HEK293 (cell line): ENCODE data around the gene PRM1.

Source experiments
- HIC1 ChIP-seq: fragments of 450-650 bp; formaldehyde crosslinking; IDR thresholded peaks from 2 replicates; pipeline ENCODE4 v1.5.1; 2016; ENCODE audit warnings: missing biosample characterization, missing genetic modification characterization
- KLF17 ChIP-seq: fragments of 450-650 bp; formaldehyde crosslinking; IDR thresholded peaks from 2 replicates; pipeline ENCODE4 v1.5.1; 2016; ENCODE audit warnings: missing biosample characterization, missing genetic modification characterization
- MEIS1 ChIP-seq: sonication (generic); formaldehyde crosslinking; IDR thresholded peaks from 2 replicates; pipeline ENCODE4 v1.8.1; 2022; ENCODE audit warnings: missing genetic modification reagents, mild to moderate bottlenecking, borderline replicate concordance
- OSR2 ChIP-seq: fragments of 450-650 bp; formaldehyde crosslinking; IDR thresholded peaks from 2 replicates; pipeline ENCODE4 v1.5.1; 2016; ENCODE audit warnings: missing biosample characterization, missing genetic modification characterization
- PATZ1 ChIP-seq: fragments of 450-650 bp; formaldehyde crosslinking; IDR thresholded peaks from 2 replicates; pipeline ENCODE4 v1.5.1; 2016; ENCODE audit warnings: missing biosample characterization, missing genetic modification characterization
- PRDM10 ChIP-seq: fragments of 450-650 bp; formaldehyde crosslinking; IDR thresholded peaks from 2 replicates; pipeline ENCODE4 v1.5.1; 2016; ENCODE audit warnings: missing biosample characterization, missing genetic modification characterization
- ZBTB20 ChIP-seq: fragments of 450-650 bp; formaldehyde crosslinking; IDR thresholded peaks from 2 replicates; pipeline ENCODE4 v1.5.1; 2016; ENCODE audit warnings: missing biosample characterization, missing genetic modification characterization
- ZBTB48 ChIP-seq: fragments of 450-650 bp; formaldehyde crosslinking; IDR thresholded peaks from 2 replicates; pipeline ENCODE4 v1.5.1; 2016; ENCODE audit warnings: missing biosample characterization, missing genetic modification characterization
- ZBTB8A ChIP-seq: fragments of 450-650 bp; formaldehyde crosslinking; IDR thresholded peaks from 2 replicates; pipeline ENCODE4 v1.5.1; 2016; ENCODE audit warnings: missing biosample characterization, missing genetic modification characterization
- ZEB2 ChIP-seq: fragments of 450-650 bp; formaldehyde crosslinking; IDR thresholded peaks from 2 replicates; pipeline ENCODE4 v1.5.1; 2016; ENCODE audit warnings: missing biosample characterization, missing genetic modification characterization
- ZFHX2 ChIP-seq: fragments of 450-650 bp; formaldehyde crosslinking; conservative IDR thresholded peaks from 2 replicates; pipeline ENCODE4 v1.5.1; 2016; ENCODE audit warnings: missing biosample characterization, missing genetic modification characterization
- ZNF2 ChIP-seq: fragments of 450-650 bp; formaldehyde crosslinking; IDR thresholded peaks from 2 replicates; pipeline ENCODE4 v1.5.1; 2016; ENCODE audit warnings: missing biosample characterization, missing genetic modification characterization
- ZNF223 ChIP-seq: fragments of 450-650 bp; formaldehyde crosslinking; IDR thresholded peaks from 2 replicates; pipeline ENCODE4 v1.5.1; 2016; ENCODE audit warnings: missing biosample characterization, missing genetic modification characterization
- ZNF24 ChIP-seq: fragments of 450-650 bp; formaldehyde crosslinking; IDR thresholded peaks from 2 replicates; pipeline ENCODE4 v1.5.1; 2016; ENCODE audit warnings: missing biosample characterization, missing genetic modification characterization
- ZNF280C ChIP-seq: fragments of 450-650 bp; formaldehyde crosslinking; IDR thresholded peaks from 2 replicates; pipeline ENCODE4 v1.5.1; 2016; ENCODE audit warnings: missing biosample characterization, missing genetic modification characterization
- ZNF302 ChIP-seq: fragments of 450-650 bp; formaldehyde crosslinking; IDR thresholded peaks from 2 replicates; pipeline ENCODE4 v1.5.1; 2016; ENCODE audit warnings: missing biosample characterization, missing genetic modification characterization, low read depth
- ZNF341 ChIP-seq: fragments of 450-650 bp; formaldehyde crosslinking; IDR thresholded peaks from 2 replicates; pipeline ENCODE4; 2016; ENCODE audit warnings: low read depth, missing biosample characterization, missing genetic modification characterization
- ZNF350 ChIP-seq: fragments of 450-650 bp; formaldehyde crosslinking; IDR thresholded peaks from 2 replicates; pipeline ENCODE4 v1.5.0; 2017; ENCODE audit warnings: missing biosample characterization, mild to moderate bottlenecking, missing genetic modification characterization
- ZNF366 ChIP-seq: fragments of 450-650 bp; formaldehyde crosslinking; conservative IDR thresholded peaks from 2 replicates; pipeline ENCODE4 v1.5.1; 2016; ENCODE audit warnings: missing biosample characterization, missing genetic modification characterization
- ZNF449 ChIP-seq: fragments of 450-650 bp; formaldehyde crosslinking; IDR thresholded peaks from 2 replicates; pipeline ENCODE4 v1.5.1; 2017; ENCODE audit warnings: missing biosample characterization, mild to moderate bottlenecking, missing genetic modification characterization, moderate library complexity
- ZNF530 ChIP-seq: fragments of 450-650 bp; formaldehyde crosslinking; IDR thresholded peaks from 2 replicates; pipeline ENCODE4 v1.5.1; 2016; ENCODE audit warnings: low read depth, missing biosample characterization, missing genetic modification characterization
- ZNF580 ChIP-seq: fragments of 450-650 bp; formaldehyde crosslinking; IDR thresholded peaks from 2 replicates; pipeline ENCODE4 v1.5.1; 2016; ENCODE audit warnings: missing biosample characterization, missing genetic modification characterization
- ZNF654 ChIP-seq: fragments of 450-650 bp; formaldehyde crosslinking; IDR thresholded peaks from 2 replicates; pipeline ENCODE4 v1.5.1; 2016; ENCODE audit warnings: low read depth, missing biosample characterization, missing genetic modification characterization
- ZNF792 ChIP-seq: fragments of 450-650 bp; formaldehyde crosslinking; IDR thresholded peaks from 2 replicates; pipeline ENCODE4 v1.5.1; 2016; ENCODE audit warnings: missing biosample characterization, missing genetic modification characterization
- ZSCAN30 ChIP-seq: fragments of 450-650 bp; IDR thresholded peaks from 2 replicates; pipeline ENCODE4 v1.5.1; 2018; ENCODE audit warnings: missing biosample characterization, mild to moderate bottlenecking, missing genetic modification characterization, moderate library complexity
- ZXDB ChIP-seq: fragments of 450-650 bp; formaldehyde crosslinking; IDR thresholded peaks from 2 replicates; pipeline ENCODE4 v1.5.1; 2016; ENCODE audit warnings: missing biosample characterization, missing genetic modification characterization

The PRM1 gene

GRCh38 chr16:11257131-11257938 lies 23.8 kb downstream of the PRM1 start (continued):
- TF ChIP-seq ZNF449 (tag by site-specific recombination): peak; percentile 16; the same call in 1 of the 2 replicates
- no peak for TF ChIP-seq OSR2 (tag by site-specific recombination)
- peak; percentile 92 for TF ChIP-seq ZBTB48 (tag by site-specific recombination)
- no peak for TF ChIP-seq ZNF530 (tag by site-specific recombination)
- TF ChIP-seq MEIS1: no peak
- TF ChIP-seq PRDM10: no peak
- peak; percentile 71; the same call in 1 of the 2 replicates for TF ChIP-seq ZNF2 (tag by site-specific recombination)
- peak; percentile 37; the same call in 1 of the 2 replicates for TF ChIP-seq ZNF24
- no peak for TF ChIP-seq ZNF792 (tag by site-specific recombination)
- TF ChIP-seq ZXDB (tag by site-specific recombination): peak; percentile 10; the same call in 1 of the 2 replicates
- TF ChIP-seq ZNF580 (tag by site-specific recombination): no peak
- 0 out of 2 replicates have a peak, but pooled peaks have one; percentile 19 for TF ChIP-seq ZNF366 (tag by site-specific recombination)
- 0 out of 2 replicates have a peak, but pooled peaks have one; percentile 38 for TF ChIP-seq ZNF223
- TF ChIP-seq ZNF302: no peak
- TF ChIP-seq PATZ1 (tag by site-specific recombination): peak; percentile 14; the same call in 1 of the 2 replicates
- TF ChIP-seq HIC1 (tag by site-specific recombination): peak; percentile 66
- peak; percentile 83 for TF ChIP-seq ZNF654 (tag by site-specific recombination)
- peak; percentile 60; the same call in 1 of the 2 replicates for TF ChIP-seq ZFHX2 (tag by site-specific recombination)
- TF ChIP-seq ZNF341 (tag by site-specific recombination): no peak; the same call in 1 of the 2 replicates
- TF ChIP-seq ZBTB8A (tag by site-specific recombination): peak; percentile 71
- no peak for TF ChIP-seq ZNF280C (tag by site-specific recombination)
- TF ChIP-seq ZSCAN30 (tag by site-specific recombination): peak; percentile 65; the same call in 1 of the 2 replicates
- TF ChIP-seq ZBTB20 (tag by site-specific recombination): peak; percentile 75
- TF ChIP-seq ZNF350 (tag by site-specific recombination): no peak
- peak; percentile 31; the same call in 1 of the 2 replicates for TF ChIP-seq ZEB2 (tag by site-specific recombination)
- 0 out of 2 replicates have a peak, but pooled peaks have one; percentile 32 for TF ChIP-seq KLF17 (tag by site-specific recombination)
